Keratinocyte (primary cell): Measurements from ENCODE around the gene PITPNC1.

ENCODE experiments used
- CTCF ChIP-seq, 3 experiments: IDR thresholded peaks in 1 of 3; conservative IDR thresholded peaks in 1 of 3; optimal IDR thresholded peaks in 1 of 3; 2 replicates in 2 of 3; 3 replicates in 1 of 3; pipeline versions ENCODE3 to v1.5.1; 2011; ENCODE audit warnings: low read length in 3 of 3, mild to moderate bottlenecking in 3 of 3, moderate library complexity in 2 of 3, control low read depth in 1 of 3, inconsistent platforms in 1 of 3; ENCODE audit not compliant: insufficient read depth in 2 of 3; ENCODE audit errors: extremely low read depth in 1 of 3
- EZH2 ChIP-seq: IDR thresholded peaks from one replicate; pipeline ENCODE4 v1.6.1; 2012; ENCODE audit warnings: inconsistent platforms, mild to moderate bottlenecking, low read length, moderate library complexity

- TF ChIP-seq CTCF (optimal IDR thresholded peaks at IDR 0.05 in 1 of 3, IDR thresholded peaks at IDR 0.05 in 1 of 3, conservative IDR thresholded peaks at IDR 0.05 in 1 of 3; ENCODE audit: extremely low read depth in 1 of 3, insufficient read depth in 2 of 3, low read length in 3 of 3) = no peak
- no peak for TF ChIP-seq EZH2
Observed at GRCh38 chr17:67682196-67682595, 305.1 kb downstream of the PITPNC1 start.
